ENCODE results near the gene MT1B. TPM values are rescaled to one million over a fixed set of nuclear protein-coding genes. Genes with fewer than 3 reads are reported as not detected.

MT1B gene
- total and polyA plus RNA-seq, 2 of the 4 experiments (the other 2 are of a cell fraction) = not detected

DNA sequence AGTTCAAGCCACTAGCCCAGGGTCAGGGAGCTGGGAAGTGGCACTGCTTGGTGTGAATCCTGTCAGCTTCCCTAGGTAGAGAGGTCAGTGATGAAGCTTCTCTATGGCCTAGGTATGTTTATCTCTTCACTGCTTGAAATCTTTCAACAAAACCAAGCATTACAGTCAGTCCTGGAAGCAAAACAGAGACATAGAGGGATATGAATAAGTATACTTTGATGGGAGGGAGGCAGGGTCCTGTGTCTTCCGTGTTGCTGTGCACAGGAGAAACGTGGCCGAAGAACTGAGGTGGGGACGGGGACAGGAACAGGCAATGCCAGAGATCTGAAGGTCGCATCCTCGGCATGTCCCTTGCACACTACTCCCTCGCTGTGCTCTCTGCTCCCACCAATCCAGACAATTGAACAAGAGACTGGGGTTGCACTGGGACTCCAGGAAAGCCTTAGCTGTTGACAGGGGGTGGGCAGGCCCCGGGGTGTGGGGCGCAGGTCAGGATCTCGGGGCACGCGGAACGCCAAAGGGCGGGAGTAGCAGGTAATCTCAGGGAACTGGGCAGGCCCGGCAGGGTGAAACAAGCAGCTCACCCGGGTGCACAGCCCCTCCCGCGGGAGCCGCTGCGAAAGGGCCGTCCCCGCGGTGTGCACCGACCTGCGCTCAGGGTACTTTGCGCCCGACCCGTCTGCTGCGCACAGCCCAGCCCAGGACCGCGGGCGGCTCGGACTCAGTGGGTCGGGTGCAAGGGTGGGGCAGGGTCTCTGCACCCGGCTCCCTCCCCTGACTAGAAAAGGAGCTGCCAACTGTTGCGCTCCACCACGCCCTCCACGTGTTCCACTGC is 17.5 kb downstream of the MT1B start, which contains the start of gene MT1H:
TSS of gene MT1H (plus strand) at position 810 of the 835 bp plus-strand sequence. CDS start 71 bp downstream, outside the sequence.
- Histone ChIP-seq H2BK120ac (ENCODE audit: low read depth, low read length) (no peak within 1 kb of the TSS), H3K27me3 (ENCODE audit: control insufficient read depth, insufficient read depth, low read length) (peaks cover 60% of the 10 kb centered on the region), H2AFZ (replicated peaks; ENCODE audit: low read length, poor library complexity) (no peak within 1 kb of the TSS), H3K56ac (ENCODE audit: extremely low read depth, insufficient read depth, low read length) (no peak within 1 kb of the TSS), H4K5ac (ENCODE audit: low read depth, low read length) (no peak within 1 kb of the TSS), H2BK20ac (ENCODE audit: low read depth, low read length) (no peak within 1 kb of the TSS), H3K23ac (ENCODE audit: low read depth, low read length) (no peak within 1 kb of the TSS), H3K27ac (ENCODE audit: insufficient read depth, low read length) (no peak within 1 kb of the TSS), H2BK15ac (ENCODE audit: low read depth, low read length) (no peak within 1 kb of the TSS), H3K18ac (ENCODE audit: low read depth, low read length) (no peak within 1 kb of the TSS), H3K4me2 (ENCODE audit: low read depth, low read length) (no peak within 1 kb of the TSS), H2BK5ac (ENCODE audit: low read depth, low read length, poor library complexity, severe bottlenecking) (no peak within 1 kb of the TSS), H3K79me1 (ENCODE audit: low read depth in 1 of 2, low read length in 2 of 2) (no peaks in the 10 kb centered on the region), H3K4me1 (ENCODE audit: control insufficient read depth, insufficient read depth, low read length) (peaks cover 13% of the 10 kb centered on the region), H3K9me1 (ENCODE audit: insufficient read depth, low read length) (peaks cover 5% of the 10 kb centered on the region), H4K8ac (ENCODE audit: low read depth in 2 of 2, low read length in 2 of 2) (no peak within 1 kb of the TSS), H3K9ac (ENCODE audit: low read depth, low read length) (no peak within 1 kb of the TSS), H3K9me3 (ENCODE audit: control insufficient read depth, insufficient read depth, low read length) (no peaks in the 10 kb centered on the region), H3K4me3 (ENCODE audit: insufficient read depth, low read depth, low read length) (no peak within 1 kb of the TSS), H4K20me1 (ENCODE audit: insufficient read depth, low read length) (peaks cover 4% of the 10 kb centered on the region; the same call in 1 of the 2 replicates), H3K14ac (replicated peaks; ENCODE audit: low read depth, low read length) (no peak within 1 kb of the TSS), H4K91ac (ENCODE audit: insufficient read depth, low read depth, low read length) (no peak within 1 kb of the TSS), H3K36me3 (ENCODE audit: control insufficient read depth, insufficient read depth, low read length) (no peaks in the 10 kb centered on the region), H2AK5ac (ENCODE audit: low read depth, low read length) (no peak within 1 kb of the TSS; the same call in 1 of the 2 replicates), H2AK9ac (replicated peaks; ENCODE audit: low read depth, low read length, poor library complexity) (no peak within 1 kb of the TSS), H3K4ac (ENCODE audit: low read depth, low read length) (no peak within 1 kb of the TSS)
- no peak for DNase-seq
- ChIA-PET POLR2A (ENCODE audit: unreplicated experiment) (no interaction called here), CTCF (no interaction called here)
- in situ Hi-C loops (cut with MboI; ENCODE audit: low sequenced_read_pairs) (no loop called here), dilution Hi-C loops (cut with HindIII; ENCODE audit: low sequenced_read_pairs, unreplicated experiment) (no loop called here), intact Hi-C loops (cut with micrococcal nuclease) (no loop called here)
- no peak for ATAC-seq (ENCODE audit: low read depth)
- WGBS, 2 experiments (ENCODE audit: extremely low coverage in 2 of 2, insufficient read length in 1 of 2) = 28% methylated on average over 28 of the region's 38 CpGs; no CpG with 5 or more reads in 1 of the 2 experiments
- TF ChIP-seq CHD1 (IDR thresholded peaks at IDR 0.05; ENCODE audit: low read depth, low read length) (no peak), NFE2L2 (IDR thresholded peaks at IDR 0.05; ENCODE audit: low read depth, low read length) (no peak), RAD21 (IDR thresholded peaks at IDR 0.05; ENCODE audit: low read length) (no peak), POLR2A (IDR thresholded peaks at IDR 0.05; ENCODE audit: low read depth, low read length) (no peak), BHLHE40 (IDR thresholded peaks at IDR 0.05; ENCODE audit: low read depth, low read length) (no peak), CEBPB (IDR thresholded peaks at IDR 0.05; ENCODE audit: low read depth, low read length) (no peak), RCOR1 (IDR thresholded peaks at IDR 0.05; ENCODE audit: insufficient replicate concordance, low read length) (no peak), RFX5 (IDR thresholded peaks at IDR 0.05; ENCODE audit: low read depth, low read length) (no peak), SMC3 (IDR thresholded peaks at IDR 0.05; ENCODE audit: low read depth, low read length) (no peak), FOS (IDR thresholded peaks at IDR 0.05; ENCODE audit: low read depth, low read length) (no peak)
- TF ChIP-seq, protein P1, sequence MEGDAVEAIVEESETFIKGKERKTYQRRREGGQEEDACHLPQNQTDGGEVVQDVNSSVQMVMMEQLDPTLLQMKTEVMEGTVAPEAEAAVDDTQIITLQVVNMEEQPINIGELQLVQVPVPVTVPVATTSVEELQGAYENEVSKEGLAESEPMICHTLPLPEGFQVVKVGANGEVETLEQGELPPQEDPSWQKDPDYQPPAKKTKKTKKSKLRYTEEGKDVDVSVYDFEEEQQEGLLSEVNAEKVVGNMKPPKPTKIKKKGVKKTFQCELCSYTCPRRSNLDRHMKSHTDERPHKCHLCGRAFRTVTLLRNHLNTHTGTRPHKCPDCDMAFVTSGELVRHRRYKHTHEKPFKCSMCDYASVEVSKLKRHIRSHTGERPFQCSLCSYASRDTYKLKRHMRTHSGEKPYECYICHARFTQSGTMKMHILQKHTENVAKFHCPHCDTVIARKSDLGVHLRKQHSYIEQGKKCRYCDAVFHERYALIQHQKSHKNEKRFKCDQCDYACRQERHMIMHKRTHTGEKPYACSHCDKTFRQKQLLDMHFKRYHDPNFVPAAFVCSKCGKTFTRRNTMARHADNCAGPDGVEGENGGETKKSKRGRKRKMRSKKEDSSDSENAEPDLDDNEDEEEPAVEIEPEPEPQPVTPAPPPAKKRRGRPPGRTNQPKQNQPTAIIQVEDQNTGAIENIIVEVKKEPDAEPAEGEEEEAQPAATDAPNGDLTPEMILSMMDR (conservative IDR thresholded peaks at IDR 0.05; ENCODE audit: low read depth, low read length) = no peak
- TF ChIP-seq, protein P2, sequence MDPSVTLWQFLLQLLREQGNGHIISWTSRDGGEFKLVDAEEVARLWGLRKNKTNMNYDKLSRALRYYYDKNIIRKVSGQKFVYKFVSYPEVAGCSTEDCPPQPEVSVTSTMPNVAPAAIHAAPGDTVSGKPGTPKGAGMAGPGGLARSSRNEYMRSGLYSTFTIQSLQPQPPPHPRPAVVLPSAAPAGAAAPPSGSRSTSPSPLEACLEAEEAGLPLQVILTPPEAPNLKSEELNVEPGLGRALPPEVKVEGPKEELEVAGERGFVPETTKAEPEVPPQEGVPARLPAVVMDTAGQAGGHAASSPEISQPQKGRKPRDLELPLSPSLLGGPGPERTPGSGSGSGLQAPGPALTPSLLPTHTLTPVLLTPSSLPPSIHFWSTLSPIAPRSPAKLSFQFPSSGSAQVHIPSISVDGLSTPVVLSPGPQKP (IDR thresholded peaks at IDR 0.05; ENCODE audit: borderline replicate concordance, low read depth, low read length) = no peak
- no TSS peak for BruUV-seq (replicated peaks)

Measured in IMR-90 (cell line).